HFFc6 (cell line): ENCODE data around the gene SLCO2A1. TPM values are rescaled to one million over a fixed set of nuclear protein-coding genes. Genes with fewer than 3 reads are reported as not detected.

Experiments used
- DNase-seq: peaks from one replicate; pipeline ENCODE4 v3.0.0-alpha.2; 2018
- H3K27ac Mint-ChIP-seq: 2 replicates; pipeline ENCODE4 v1.8.0; 2020; ENCODE audit warnings: mild to moderate bottlenecking, mixed read lengths
- H3K27me3 Mint-ChIP-seq: 2 replicates; pipeline ENCODE4 v1.8.0; 2021; ENCODE audit warnings: mild to moderate bottlenecking, moderate library complexity, mixed read lengths; ENCODE audit not compliant: insufficient read depth
- H3K36me3 Mint-ChIP-seq: 2 replicates; pipeline ENCODE4 v1.8.0; 2021; ENCODE audit warnings: low read depth, mixed read lengths
- H3K4me1 Mint-ChIP-seq: 2 replicates; pipeline ENCODE4 v1.8.0; 2020; ENCODE audit warnings: low read depth, mixed read lengths
- H3K4me3 Mint-ChIP-seq: 2 replicates; pipeline ENCODE4 v1.8.0; 2020; ENCODE audit warnings: mild to moderate bottlenecking, moderate library complexity, mixed read lengths
- H3K9me3 Mint-ChIP-seq: 2 replicates; pipeline ENCODE4 v1.8.0; 2020; ENCODE audit warnings: mild to moderate bottlenecking, mixed read lengths
- CTCF ChIP-seq: fragments of 200-600 bp; sonication (generic); IDR thresholded peaks from 2 replicates; pipeline ENCODE4 v1.5.0; 2021; ENCODE audit warnings: antibody characterized with exemption, mild to moderate bottlenecking
- total RNA-seq, 6 experiments: library from RNA; stranded (reverse); fragmentation: NEBNext Ultra II Directional; extraction: Animal tissue kit (Norgen Biotek cat#: 25700); gene quantifications; 2 replicates in 1 of 6; 3 replicates in 5 of 6; pipeline ENCODE4 v1.2.3, GENCODE V29; 2021

Gene SLCO2A1
- total RNA-seq, 6 experiments from 2014 or later: 0.13 to 0.17 TPM; not detected in 4

- DNase-seq: no peak
Measured at GRCh38 chr3:134066158-134066541, 36.4 kb upstream of the SLCO2A1 start.

GRCh38 chr3:134065252-134066157 lies 35.8 kb upstream of the SLCO2A1 start:
- no peak overlapping the region for H3K27ac Mint-ChIP-seq

More at GRCh38 chr3:134066158-134066541, 36.4 kb upstream of the SLCO2A1 start:
- H3K4me3 Mint-ChIP-seq: no peak overlapping the region
- TF ChIP-seq CTCF: no peak
- H3K4me1 Mint-ChIP-seq: peaks cover 9% of the 10 kb centered on the region
- no peaks in the 10 kb centered on the region for H3K9me3 Mint-ChIP-seq
- no peak overlapping the region for H3K27ac Mint-ChIP-seq
- peaks cover 23% of the 10 kb centered on the region for H3K27me3 Mint-ChIP-seq
- no peaks in the 10 kb centered on the region for H3K36me3 Mint-ChIP-seq

GRCh38 chr3:134064081-134064480 lies 34.4 kb upstream of the SLCO2A1 start:
- H3K9me3 Mint-ChIP-seq: no peaks in the 10 kb centered on the region
- no peak for TF ChIP-seq CTCF
- H3K4me1 Mint-ChIP-seq: peaks cover 14% of the 10 kb centered on the region
- H3K27me3 Mint-ChIP-seq: peaks cover 22% of the 10 kb centered on the region
- no peak overlapping the region for H3K27ac Mint-ChIP-seq
- H3K4me3 Mint-ChIP-seq: no peak overlapping the region
- H3K36me3 Mint-ChIP-seq: no peaks in the 10 kb centered on the region
- no peak for DNase-seq

More at GRCh38 chr3:134065252-134066157, 35.8 kb upstream of the SLCO2A1 start:
- no peak for DNase-seq
- Mint-ChIP-seq H3K4me3 (no peak overlapping the region), H3K36me3 (no peaks in the 10 kb centered on the region), H3K9me3 (no peaks in the 10 kb centered on the region), H3K27me3 (peaks cover 25% of the 10 kb centered on the region), H3K4me1 (peaks cover 7% of the 10 kb centered on the region)
- no peak for TF ChIP-seq CTCF

GRCh38 chr3:134061401-134061800 lies 31.7 kb upstream of the SLCO2A1 start:
- Mint-ChIP-seq H3K9me3 (no peaks in the 10 kb centered on the region), H3K27me3 (peaks cover 18% of the 10 kb centered on the region), H3K4me3 (no peak overlapping the region), H3K36me3 (no peaks in the 10 kb centered on the region), H3K4me1 (peaks cover 14% of the 10 kb centered on the region), H3K27ac (no peak overlapping the region)
- DNase-seq: no peak
- TF ChIP-seq CTCF: no peak

GRCh38 chr3:134060561-134061385 lies 31.0 kb upstream of the SLCO2A1 start:
- Mint-ChIP-seq H3K4me3 (no peak overlapping the region), H3K27me3 (peaks cover 18% of the 10 kb centered on the region), H3K9me3 (no peaks in the 10 kb centered on the region), H3K4me1 (peaks cover 15% of the 10 kb centered on the region; the same call in 1 of the 2 replicates), H3K27ac (no peak overlapping the region), H3K36me3 (no peaks in the 10 kb centered on the region)
- no peak for TF ChIP-seq CTCF
- DNase-seq: no peak
